ENCODE results near the gene TMEM9B. TPM values are rescaled to one million over a fixed set of nuclear protein-coding genes. Genes with fewer than 3 reads are reported as not detected.
"Not testable (repeated sequence)": the region's sequence is repeated elsewhere in the genome, so short reads cannot be mapped to it uniquely, and the experiment has no call there.

Gene TMEM9B
- total RNA-seq, 1 donor from 2014 or later: 39.7 TPM

- no peak for DNase-seq
- no peak for ATAC-seq (ENCODE audit: poor library complexity)
- intact Hi-C loops (cut with DNase I): no loop called here
These were observed 19.3 kb upstream of the TMEM9B start for GRCh38 chr11:8983552-8983951.

GRCh38 chr11:8980485-8980884 is 16.2 kb upstream of the TMEM9B start:
- DNase-seq (no peak), ATAC-seq (ENCODE audit: poor library complexity) (no peak)
- intact Hi-C loops (cut with DNase I): no loop called here

- DNase-seq; ATAC-seq (ENCODE audit: poor library complexity); intact Hi-C loops (cut with DNase I): not testable (repeated sequence)
These were observed 15.1 kb upstream of the TMEM9B start for GRCh38 chr11:8979365-8979764.

- DNase-seq (no peak), ATAC-seq (ENCODE audit: poor library complexity) (no peak)
- intact Hi-C loops (cut with DNase I): no loop called here
These were observed 8.9 kb upstream of the TMEM9B start for GRCh38 chr11:8973121-8973520.

- intact Hi-C loops (cut with DNase I): no loop called here
- ATAC-seq (ENCODE audit: poor library complexity) (no peak), DNase-seq (no peak)
These were observed 7.7 kb upstream of the TMEM9B start for GRCh38 chr11:8971924-8972316.

GRCh38 chr11:8971196-8971923 is 7.1 kb upstream of the TMEM9B start:
- ATAC-seq (ENCODE audit: poor library complexity) (no peak), DNase-seq (no peak)
- intact Hi-C loops (cut with DNase I): no loop called here

GRCh38 chr11:8967184-8967583 is 2.9 kb upstream of the TMEM9B start:
- ATAC-seq (ENCODE audit: poor library complexity) (no peak), DNase-seq (no peak)
- intact Hi-C loops (cut with DNase I): loop anchor here (10.0 kb wide), 1 partner anchor 152 kb away; a partner anchor contains a TSS

- ATAC-seq (ENCODE audit: poor library complexity): peak; percentile 78
- intact Hi-C loops (cut with DNase I): loop anchor here (10.0 kb wide), 1 partner anchor 149 kb away; a partner anchor contains a TSS
These were observed 496 bp downstream of the TMEM9B start for GRCh38 chr11:8963569-8964323.

GRCh38 chr11:8962841-8963240 is 1.4 kb downstream of the TMEM9B start:
- intact Hi-C loops (cut with DNase I): loop anchor here (10.0 kb wide), 1 partner anchor 148 kb away; a partner anchor contains a TSS
- ATAC-seq (ENCODE audit: poor library complexity): no peak
- DNase-seq: no peak

More at GRCh38 chr11:8963569-8964323, 496 bp downstream of the TMEM9B start:
- peak; percentile 87 for DNase-seq

GRCh38 chr11:8961401-8961800 is 2.8 kb downstream of the TMEM9B start:
- intact Hi-C loops (cut with DNase I): loop anchor here (10.0 kb wide), 1 partner anchor 147 kb away; a partner anchor contains a TSS
- ATAC-seq (ENCODE audit: poor library complexity) (no peak), DNase-seq (no peak)

GRCh38 chr11:8959546-8960166 is 4.6 kb downstream of the TMEM9B start:
- intact Hi-C loops (cut with DNase I): loop anchor here (10.0 kb wide), 1 partner anchor 145 kb away; a partner anchor contains a TSS
- DNase-seq: no peak
- ATAC-seq (ENCODE audit: poor library complexity): no peak

- no peak for ATAC-seq (ENCODE audit: poor library complexity)
- DNase-seq: no peak
- intact Hi-C loops (cut with DNase I): no loop called here
These were observed 7.4 kb downstream of the TMEM9B start for GRCh38 chr11:8956860-8957259.

- DNase-seq (no peak), ATAC-seq (ENCODE audit: poor library complexity) (no peak)
- intact Hi-C loops (cut with DNase I): no loop called here
These were observed 15.4 kb downstream of the TMEM9B start for GRCh38 chr11:8948886-8949285.

- ATAC-seq (ENCODE audit: poor library complexity) (no peak), DNase-seq (no peak)
- intact Hi-C loops (cut with DNase I): no loop called here
These were observed 16.9 kb downstream of the TMEM9B start for GRCh38 chr11:8947230-8947943.

- ATAC-seq (ENCODE audit: poor library complexity) (no peak), DNase-seq (no peak)
- intact Hi-C loops (cut with DNase I): no loop called here
These were observed 21.6 kb downstream of the TMEM9B start, which contains the start of gene ASCL3 for GRCh38 chr11:8942518-8943066. Gene ASCL3, minus strand, starts transcription at chr11:8943016. Its CDS starts 4,855 bp downstream, at chr11:8938161.

- ATAC-seq (ENCODE audit: poor library complexity) (no peak), DNase-seq (no peak)
- intact Hi-C loops (cut with DNase I): no loop called here
These were observed 22.7 kb downstream of the TMEM9B start for GRCh38 chr11:8941341-8942103.

- no peak for ATAC-seq (ENCODE audit: poor library complexity)
- intact Hi-C loops (cut with DNase I): no loop called here
- DNase-seq: no peak
These were observed 26.6 kb downstream of the TMEM9B start for GRCh38 chr11:8937659-8938058.

- DNase-seq (no peak), ATAC-seq (ENCODE audit: poor library complexity) (no peak)
- intact Hi-C loops (cut with DNase I): no loop called here
These were observed 27.1 kb downstream of the TMEM9B start for GRCh38 chr11:8937159-8937558.

Data from Right ventricle myocardium superior (tissue), 1 donor.